Ramos (cell line): ENCODE data around the gene C6orf89.

Experiments used
- in situ Hi-C: fragments of 300-500 bp; cut with MboI; formaldehyde crosslinking; loops from one replicate; pipeline ENCODE4 v1.14.3; 2022; ENCODE audit warnings: low sequenced_read_pairs; ENCODE audit not compliant: unreplicated experiment

Gene C6orf89

DNA sequence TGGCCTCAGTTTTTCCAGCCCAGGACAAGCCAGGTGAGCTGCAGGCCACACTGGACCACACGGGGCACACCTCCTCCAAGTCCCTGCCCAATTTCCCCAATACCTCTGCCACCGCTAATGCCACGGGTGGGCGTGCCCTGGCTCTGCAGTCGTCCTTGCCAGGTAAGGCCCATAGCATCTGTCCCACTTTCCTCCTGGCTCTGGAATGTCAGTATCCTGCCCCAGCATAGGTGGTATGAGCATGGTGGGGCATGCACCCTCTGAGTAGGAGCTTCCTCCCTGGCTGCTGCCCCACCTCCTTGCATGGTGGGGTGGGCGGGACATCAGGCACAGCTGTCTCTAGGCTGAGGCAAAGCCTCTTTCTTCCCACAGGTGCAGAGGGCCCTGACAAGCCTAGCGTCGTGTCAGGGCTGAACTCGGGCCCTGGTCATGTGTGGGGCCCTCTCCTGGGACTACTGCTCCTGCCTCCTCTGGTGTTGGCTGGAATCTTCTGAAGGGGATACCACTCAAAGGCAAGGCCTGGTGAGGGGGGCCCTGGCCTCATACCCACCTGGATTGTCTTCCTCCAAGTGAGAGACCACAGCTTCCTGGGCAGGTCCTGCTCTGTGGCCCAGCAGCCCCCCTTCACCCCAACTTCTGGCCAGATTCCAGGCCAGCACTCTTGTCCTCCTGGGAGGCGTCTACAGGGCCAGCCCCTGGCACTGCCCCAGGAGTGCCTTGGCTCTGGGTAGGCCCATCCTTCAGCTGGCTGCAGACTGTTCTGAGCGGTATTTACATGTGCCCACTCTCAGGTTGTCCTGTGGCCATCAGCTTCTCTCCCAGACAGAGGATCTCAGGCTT is 77.9 kb downstream of the C6orf89 start:
- in situ Hi-C loops, result no loop called here

DNA sequence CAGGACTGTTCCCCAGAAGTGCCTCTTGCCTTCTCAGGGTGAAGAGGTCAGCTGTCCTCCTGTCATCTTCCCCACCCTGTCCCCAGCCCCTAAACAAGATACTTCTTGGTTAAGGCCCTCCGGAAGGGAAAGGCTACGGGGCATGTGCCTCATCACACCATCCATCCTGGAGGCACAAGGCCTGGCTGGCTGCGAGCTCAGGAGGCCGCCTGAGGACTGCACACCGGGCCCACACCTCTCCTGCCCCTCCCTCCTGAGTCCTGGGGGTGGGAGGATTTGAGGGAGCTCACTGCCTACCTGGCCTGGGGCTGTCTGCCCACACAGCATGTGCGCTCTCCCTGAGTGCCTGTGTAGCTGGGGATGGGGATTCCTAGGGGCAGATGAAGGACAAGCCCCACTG is 78.6 kb downstream of the C6orf89 start:
- in situ Hi-C loops, result no loop called here

DNA sequence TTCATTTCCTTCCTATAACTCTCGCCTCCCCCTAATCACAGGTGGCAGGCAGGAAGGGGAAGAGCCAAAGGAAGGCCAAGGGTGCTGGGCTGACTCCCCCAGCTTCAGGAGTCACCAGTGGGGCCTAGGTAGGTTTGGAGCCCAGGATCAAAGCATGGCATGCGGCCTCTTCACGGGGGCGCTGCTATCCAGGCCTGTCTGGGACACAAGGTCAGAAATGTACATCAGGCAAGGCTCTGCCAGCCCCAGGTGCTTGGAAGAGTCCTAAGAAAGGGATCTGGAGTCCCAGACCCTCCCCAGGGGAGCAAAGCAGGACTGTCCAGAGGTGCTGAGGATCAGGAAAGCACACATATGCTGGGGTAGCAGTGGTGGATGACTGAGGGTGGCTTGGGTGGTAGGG is 79.2 kb downstream of the C6orf89 start:
- in situ Hi-C loops, result no loop called here

DNA sequence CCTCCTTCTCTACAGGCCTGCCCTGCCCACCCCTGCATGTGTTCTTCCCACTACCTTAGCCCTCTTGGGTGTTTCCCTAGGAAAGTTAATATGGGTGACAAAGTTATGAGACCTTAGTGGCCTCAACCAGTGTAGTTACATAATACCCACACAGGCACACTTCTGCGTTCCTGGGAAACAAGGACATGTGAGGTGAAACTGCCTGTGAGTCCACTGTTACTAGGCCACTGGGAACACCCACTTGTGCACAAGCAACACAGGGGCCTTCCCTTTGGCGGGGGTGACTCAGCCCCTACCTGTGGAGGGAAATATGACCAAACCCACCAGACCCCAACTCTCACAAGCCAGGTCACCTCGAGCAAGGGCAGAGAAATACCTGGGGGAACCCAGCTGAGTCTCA is 81.5 kb downstream of the C6orf89 start:
- in situ Hi-C loops, result no loop called here

DNA sequence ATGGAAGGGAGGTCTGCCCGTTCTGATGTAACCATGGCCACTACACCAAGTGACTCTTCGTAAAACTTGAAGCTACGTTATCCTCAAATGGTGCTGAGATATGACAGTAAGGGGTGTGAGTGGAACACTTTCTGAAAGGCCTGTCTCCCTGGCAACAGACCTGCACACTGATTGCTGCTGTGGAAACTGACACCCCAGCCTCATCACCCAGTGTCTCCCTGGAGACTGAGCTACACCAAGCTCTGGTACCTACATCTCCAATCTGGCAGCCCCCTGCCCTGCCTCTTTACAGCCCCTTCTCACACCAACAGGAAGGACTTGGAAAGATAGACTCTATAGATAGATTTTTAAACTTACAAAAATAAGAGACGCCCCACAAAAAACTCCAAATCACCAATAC is 82.0 kb downstream of the C6orf89 start:
- in situ Hi-C loops, result no loop called here

DNA sequence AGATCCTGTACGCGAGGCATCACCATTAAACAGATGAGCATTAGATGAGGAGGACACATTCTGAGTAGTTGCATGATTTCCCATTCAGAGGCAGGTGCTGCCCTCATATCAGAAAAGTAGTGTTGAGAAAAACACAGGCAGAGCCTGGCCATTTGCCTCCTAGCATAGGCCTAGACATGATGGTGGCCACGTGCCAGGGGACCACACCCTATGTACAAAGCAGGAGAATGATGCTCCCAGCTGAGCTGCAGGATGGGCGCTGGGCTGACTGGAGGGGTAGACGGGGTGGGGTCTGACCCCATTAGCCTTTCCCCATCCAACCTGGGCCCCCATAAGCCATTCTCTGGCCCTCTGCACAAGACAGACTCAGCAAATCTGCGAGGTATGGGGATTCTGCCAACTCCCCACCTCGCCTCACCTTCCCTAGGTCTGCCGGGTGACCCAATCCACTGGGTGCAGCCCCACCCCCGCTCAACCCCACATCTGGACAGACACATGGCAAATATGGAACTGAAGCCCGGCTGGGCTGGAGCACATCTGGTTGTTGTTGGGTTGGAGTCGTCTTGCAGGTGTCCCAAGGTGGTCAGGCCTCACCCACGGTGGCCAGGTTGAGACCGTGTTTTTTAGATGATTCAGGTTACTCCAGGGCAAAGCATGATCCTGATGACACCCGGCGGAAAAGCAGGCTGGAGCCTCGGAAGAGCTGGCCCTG is 82.7 kb downstream of the C6orf89 start:
- in situ Hi-C loops, result no loop called here

DNA sequence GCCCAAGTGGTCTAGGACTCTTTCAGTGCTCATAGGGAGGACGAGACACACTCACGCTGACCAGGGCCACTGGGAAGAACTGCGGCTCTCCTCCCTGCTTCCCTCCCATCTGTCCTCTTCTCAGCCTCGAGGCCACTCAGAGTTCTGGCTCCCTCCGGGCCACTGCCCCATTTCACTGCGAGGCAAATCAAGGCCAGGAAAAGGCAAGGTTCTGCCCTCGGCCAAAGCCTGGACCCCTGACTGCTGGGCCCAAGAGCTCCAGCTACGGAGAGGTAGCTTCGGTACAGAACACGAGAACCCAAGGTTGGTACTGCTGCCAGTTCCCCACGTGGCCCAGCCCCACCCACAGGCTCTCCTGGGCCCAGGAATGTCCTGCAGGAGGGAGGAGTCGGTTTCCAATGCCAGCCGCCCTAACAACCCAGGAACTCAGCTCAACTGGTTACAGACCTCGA is 83.5 kb downstream of the C6orf89 start:
- in situ Hi-C loops, result no loop called here

DNA sequence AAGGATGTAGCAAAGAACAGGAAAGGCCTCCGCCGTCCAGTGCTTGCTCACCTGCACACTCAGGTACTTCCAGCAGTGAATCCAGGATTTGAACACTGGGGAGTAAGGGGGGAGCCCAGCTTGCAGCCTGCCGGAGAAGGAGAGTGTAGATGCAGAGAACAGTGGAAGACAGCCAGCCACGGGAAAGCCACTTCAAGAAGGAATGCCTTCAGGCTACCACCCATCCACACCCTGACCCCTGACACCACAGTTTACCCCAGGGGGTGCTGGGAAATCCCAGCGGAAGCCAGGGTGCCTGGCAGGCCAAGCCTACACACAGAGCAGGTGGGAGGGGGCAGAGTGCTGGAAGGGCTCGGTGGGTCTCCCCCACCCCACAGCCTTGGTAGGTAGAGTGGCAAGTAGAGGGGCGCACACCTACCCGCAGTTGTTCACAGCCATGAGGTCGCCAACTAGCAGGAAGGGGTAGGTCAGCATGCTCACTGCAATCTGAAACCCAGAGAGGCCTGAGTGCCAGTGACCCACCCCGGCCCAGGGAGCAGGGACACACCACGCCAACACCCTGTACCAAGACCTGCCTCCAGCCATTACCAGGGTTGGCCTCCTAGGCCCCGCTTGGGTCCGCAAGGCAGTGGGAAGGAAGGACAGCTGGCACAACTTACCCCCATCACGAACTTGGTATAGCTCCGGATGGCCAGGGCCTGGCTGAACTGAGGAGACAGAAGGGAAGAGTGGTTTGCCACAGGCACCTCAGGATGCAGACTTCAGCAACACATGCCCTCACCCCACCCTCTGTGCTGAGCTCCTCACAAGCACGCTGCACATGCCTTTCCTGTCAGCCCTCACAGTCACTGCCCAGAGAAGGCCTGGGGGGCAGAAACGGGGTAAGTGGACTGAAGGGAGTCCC is 84.5 kb downstream of the C6orf89 start:
- in situ Hi-C loops, result loop anchor here (5.0 kb wide), 1 partner anchor 42 kb away; no protein-coding TSS in a partner anchor

DNA sequence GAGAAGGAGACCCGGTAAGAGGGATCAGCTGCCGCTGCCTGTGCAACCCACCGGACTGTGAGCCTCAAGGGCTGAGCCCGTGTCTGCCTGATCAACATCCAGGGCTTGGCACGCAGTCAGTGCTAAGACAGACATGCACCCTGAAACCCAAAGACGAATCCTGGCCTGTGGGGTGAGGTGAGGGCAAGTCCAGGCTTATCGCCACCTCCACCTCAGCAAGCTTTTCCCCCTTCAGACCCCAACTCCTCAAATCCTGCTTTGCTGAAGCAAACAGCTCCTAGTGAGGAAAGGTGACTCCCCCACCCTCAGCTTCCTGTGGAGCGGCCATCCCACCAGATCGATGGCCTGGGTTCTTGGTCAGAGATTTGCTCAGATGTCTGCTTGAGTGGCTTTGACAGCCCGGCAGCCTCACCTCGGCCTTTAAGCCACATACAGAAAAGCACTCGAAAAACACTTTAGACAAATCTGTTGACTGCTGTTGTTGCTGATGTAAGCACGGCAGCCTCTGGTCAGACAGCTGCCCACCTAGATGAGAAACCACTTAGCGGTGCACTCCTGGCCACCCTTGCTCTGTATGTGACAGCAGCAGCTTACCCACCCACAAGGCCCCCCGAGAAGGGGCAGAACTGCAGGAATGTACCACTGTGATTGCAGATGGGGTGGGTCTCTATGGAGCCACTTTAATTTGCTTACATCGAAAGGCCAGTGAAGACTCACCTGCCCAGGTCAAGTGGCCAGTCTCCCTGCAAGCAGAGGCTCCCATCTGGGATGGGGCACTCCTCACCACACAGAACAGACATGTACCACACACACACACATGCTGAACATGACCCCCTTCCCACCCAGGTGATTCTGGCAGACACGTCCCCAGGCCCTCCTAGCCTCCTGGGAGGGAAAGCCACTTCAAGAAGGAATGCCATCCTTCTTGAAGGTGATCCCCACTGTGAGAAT is 85.4 kb downstream of the C6orf89 start:
- in situ Hi-C loops, result loop anchor here (5.0 kb wide), 1 partner anchor 41 kb away; no protein-coding TSS in a partner anchor

DNA sequence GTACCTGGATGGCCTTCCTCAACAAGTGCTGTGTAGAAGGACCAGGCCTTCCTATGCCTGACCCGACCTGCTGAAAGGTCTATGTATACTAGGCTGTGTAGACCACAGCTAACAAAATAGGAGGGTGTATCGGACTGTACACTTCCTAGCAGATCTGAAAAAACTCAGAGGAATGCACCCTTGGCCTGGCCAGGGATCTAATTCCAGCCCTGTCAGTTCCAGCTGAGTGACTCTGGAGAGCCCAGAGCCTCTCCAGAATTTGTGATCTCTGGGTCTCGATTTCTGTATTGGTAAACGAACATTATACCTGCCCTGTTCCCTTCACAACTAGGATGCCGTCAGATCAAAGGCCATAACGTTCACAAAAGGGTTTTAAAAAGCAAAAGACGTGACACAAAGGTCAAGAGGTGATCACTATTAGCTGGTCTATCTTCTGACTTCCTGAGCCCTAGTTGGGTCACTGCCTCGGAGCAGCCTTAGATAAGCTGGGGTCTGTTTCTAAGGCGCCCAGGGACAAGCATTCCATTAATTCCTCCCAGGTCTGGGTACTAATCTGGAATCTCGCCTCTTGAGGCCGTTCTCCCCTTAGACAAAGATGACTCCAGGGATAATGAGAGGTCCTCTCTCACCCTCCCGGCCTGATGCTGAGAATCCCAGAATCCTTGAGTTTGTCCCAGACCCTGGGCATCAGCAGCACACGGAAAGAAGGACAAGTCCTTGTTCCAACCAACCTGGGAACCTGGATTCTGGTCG is 86.3 kb downstream of the C6orf89 start:
- in situ Hi-C loops, result loop anchor here (5.0 kb wide), 1 partner anchor 40 kb away; no protein-coding TSS in a partner anchor

DNA sequence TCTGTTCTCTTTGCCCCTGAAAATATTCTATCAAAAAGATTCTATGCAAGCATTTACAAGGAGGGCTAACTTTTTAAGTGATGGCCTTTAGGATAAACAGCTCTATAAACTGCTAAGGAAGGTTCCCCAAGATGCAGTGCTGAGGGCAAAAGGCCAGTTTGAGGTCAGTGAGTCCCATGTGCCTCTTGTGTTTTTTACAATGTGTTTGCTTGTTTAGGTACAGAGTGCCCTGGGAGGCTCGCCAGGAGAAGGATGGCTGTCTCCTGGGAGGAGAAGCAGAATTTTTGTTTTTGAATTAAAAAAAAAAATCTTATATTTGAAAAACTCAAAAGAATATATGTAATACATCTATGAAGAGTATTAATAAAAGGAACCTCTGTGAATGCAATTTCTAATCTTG is 87.4 kb downstream of the C6orf89 start:
- in situ Hi-C loops, result loop anchor here (5.0 kb wide), 1 partner anchor 39 kb away; no protein-coding TSS in a partner anchor

DNA sequence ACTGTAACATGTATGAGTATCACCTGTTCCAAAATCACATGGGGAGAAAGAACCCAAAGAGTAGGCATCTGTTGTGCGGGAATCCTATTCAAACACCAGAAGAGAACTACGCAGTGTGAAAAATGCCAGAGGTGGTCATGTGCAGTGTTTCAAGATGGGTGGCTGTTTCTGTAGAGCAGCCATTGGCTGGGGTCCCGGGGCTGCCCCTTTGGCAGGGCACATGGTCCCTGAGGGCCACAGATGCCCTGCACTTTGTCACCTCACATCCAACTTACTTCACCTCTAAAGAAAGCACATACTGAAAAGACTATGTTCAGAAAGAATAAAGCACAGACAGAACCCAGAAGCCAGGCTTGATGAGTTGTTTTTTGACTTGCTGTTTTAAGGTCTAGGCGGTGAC is 87.9 kb downstream of the C6orf89 start:
- in situ Hi-C loops, result loop anchor here (5.0 kb wide), 1 partner anchor 39 kb away; no protein-coding TSS in a partner anchor

DNA sequence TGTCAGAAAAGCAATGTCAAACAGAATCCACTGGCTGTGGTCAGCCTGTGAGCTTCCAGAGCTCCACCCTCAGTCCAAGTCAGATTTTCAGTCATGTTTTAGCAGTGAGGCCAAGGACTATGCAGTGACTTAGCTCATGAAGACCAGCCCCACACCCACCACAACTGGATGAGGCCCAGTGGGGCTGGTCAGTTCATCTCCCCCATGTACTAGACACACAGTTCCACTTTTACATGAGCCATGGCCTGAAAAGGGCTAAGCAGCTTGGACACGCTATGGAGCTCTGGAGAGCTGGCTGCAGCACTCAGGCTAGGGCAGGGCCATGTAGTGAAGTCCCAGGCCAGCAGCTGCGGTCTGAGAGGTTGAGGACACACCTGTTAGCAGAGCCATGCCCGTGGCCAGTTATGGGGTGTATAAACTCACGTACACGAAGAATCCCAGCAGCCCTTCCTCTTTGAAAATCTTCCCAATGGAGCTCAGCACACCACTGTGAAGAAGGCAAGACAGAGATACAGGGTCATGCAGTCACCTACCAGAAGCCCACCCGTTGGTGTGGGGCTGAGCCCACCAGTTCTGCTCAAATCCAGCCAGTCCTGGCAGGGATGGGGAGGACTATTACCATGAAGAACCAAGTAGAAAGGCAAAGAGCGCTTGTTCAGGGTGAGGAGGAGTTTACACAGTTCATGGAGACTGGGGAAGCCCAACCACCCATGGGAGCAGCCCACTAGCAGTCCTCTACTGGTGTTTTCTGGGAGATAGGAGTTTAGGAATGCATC is 89.7 kb downstream of the C6orf89 start:
- in situ Hi-C loops, result no loop called here

DNA sequence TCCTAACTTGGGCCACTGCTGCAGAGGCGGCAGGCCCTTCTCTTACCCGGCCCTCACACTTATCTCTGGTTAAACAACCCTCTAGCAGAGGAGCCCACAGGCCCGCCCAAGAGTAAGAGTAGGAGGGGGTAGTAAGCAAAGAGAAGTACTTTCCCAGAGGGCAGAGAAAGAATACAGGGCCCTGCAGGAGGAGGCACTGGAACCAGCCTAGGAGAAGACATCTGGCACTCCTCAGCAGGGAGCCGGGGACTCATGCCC is 90.2 kb downstream of the C6orf89 start:
- in situ Hi-C loops, result no loop called here

DNA sequence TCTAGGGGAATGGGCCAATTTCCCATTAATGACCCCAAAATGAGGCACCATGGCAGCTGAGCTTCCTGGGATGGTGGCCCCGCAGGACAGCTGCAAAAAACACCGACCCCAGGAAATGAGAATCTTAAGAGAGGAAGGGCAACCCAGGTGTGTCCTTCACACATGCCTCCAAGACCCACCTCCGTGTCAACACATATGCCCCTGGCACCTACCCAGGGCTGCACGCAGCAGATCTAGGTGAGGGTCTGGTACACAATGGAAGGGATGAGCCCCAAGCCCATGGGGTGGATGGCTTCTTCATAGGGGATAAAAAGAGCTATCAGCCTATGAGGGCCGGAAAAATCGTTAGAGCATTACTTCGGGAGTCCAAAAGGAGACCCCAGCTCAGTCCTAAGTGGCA is 90.8 kb downstream of the C6orf89 start:
- in situ Hi-C loops, result no loop called here

DNA sequence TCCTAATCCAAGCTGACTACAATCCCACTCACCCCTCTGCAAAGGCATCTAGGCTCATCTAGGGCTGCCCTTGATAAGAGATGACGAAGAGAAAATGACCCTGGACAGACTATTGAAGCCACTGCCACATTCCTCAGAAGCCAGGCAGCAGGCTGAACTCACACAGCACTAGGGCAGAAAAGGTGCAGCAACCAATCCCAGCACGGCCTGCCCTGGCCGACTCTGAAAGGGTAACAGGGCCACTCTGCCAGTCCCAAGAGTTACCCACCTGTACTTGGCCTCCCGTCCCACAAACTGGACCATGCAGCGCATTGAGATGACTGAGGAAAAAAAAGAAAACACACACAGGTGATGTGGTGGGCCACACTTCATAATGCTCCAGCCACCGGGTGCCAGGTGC is 91.2 kb downstream of the C6orf89 start:
- in situ Hi-C loops, result no loop called here

DNA sequence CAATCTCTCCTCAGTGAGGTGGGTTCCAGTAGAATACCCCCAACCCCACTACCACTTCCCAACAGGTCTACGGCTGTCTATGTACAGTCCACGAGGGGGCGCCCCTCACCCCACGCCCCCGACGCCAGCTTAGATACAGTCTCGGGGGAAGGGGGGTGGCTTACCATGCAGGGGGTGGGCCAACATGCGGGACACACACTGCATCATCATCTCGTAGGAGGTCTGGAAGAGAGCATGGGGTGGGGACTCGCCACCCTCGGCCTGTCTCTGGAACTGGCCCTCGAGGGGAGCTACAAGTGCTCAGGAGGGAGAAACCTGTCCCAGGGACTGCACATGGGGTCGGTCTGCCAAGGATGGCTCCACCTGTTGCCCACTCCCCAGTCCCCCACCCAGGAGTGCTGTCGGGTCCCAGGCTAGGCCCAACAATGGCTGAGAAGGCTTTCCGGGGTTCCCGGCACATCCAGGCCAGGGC is 91.8 kb downstream of the C6orf89 start:
- in situ Hi-C loops, result no loop called here
